Karpas-422 (cell line): Measurements from ENCODE around the gene ENOX1. TPM values are rescaled to one million over a fixed set of nuclear protein-coding genes. Genes with fewer than 3 reads are reported as not detected.

Experiments
- DNase-seq: peaks from one replicate; pipeline ENCODE4 v3.0.0-alpha.2; 2015
- H2AFZ ChIP-seq: fragments of 200-600 bp; sonication (generic); 2 replicates; pipeline ENCODE4 v1.6.1; 2014; ENCODE audit warnings: antibody characterized with exemption, low read length, mixed read lengths
- H3K27ac ChIP-seq: fragments of 200-600 bp; sonication (generic); 2 replicates; pipeline ENCODE4 v1.5.1; 2014; ENCODE audit warnings: mild to moderate bottlenecking, low read length, moderate library complexity
- H3K27me3 ChIP-seq: fragments of 200-600 bp; sonication (generic); 2 replicates; pipeline ENCODE4 v1.6.1; 2014; ENCODE audit warnings: low read length, mixed read lengths
- H3K36me3 ChIP-seq: fragments of 200-600 bp; sonication (generic); 2 replicates; pipeline ENCODE4 v1.6.1; 2014; ENCODE audit warnings: low read length, mixed read lengths; ENCODE audit not compliant: insufficient read depth
- H3K4me1 ChIP-seq: fragments of 200-600 bp; sonication (generic); 2 replicates; pipeline ENCODE4 v1.6.1; 2014; ENCODE audit warnings: mild to moderate bottlenecking, low read length, mixed read lengths
- H3K4me2 ChIP-seq: fragments of 200-600 bp; sonication (generic); 2 replicates; pipeline ENCODE4 v1.6.1; 2014; ENCODE audit warnings: low read length, low read depth, mild to moderate bottlenecking; ENCODE audit not compliant: poor library complexity, severe bottlenecking
- H3K4me3 ChIP-seq: fragments of 200-600 bp; sonication (generic); 2 replicates; pipeline ENCODE4 v1.5.1; 2014; ENCODE audit warnings: mild to moderate bottlenecking, antibody characterized with exemption, low read length, mixed read lengths
- H3K79me2 ChIP-seq: fragments of 200-600 bp; sonication (generic); 2 replicates; pipeline ENCODE4 v1.6.1; 2014; ENCODE audit warnings: mild to moderate bottlenecking, low read length, mixed read lengths
- H3K9ac ChIP-seq: fragments of 200-600 bp; sonication (generic); 2 replicates; pipeline ENCODE4 v1.6.0; 2014; ENCODE audit warnings: low read length
- H3K9me2 ChIP-seq: fragments of 200-600 bp; sonication (generic), shearing (Covaris generic); replicated peaks from 2 replicates; pipeline ENCODE4 v1.6.0; 2014; ENCODE audit warnings: mild to moderate bottlenecking, low read length, moderate library complexity; ENCODE audit not compliant: insufficient read depth
- H3K9me3 ChIP-seq: fragments of 300-700, 200-600 bp; sonication (generic); 2 replicates; pipeline ENCODE4 v1.6.1; 2014; ENCODE audit warnings: low read length, mixed read lengths
- H4K20me1 ChIP-seq: fragments of 200-600 bp; sonication (generic); 2 replicates; pipeline ENCODE4 v1.6.1; 2014; ENCODE audit warnings: mild to moderate bottlenecking, antibody characterized with exemption, low read length, low read depth; ENCODE audit not compliant: insufficient read depth
- total RNA-seq: library from RNA; depleted of rRNA; stranded (reverse); fragments of >200 nt; shearing (Covaris generic); gene quantifications from 2 replicates; pipeline ENCODE4 v1.2.3, GENCODE V29; 2014; ENCODE audit warnings: low replicate concordance

The ENOX1 gene
- total RNA-seq, 1 experiment from 2014 or later = not detected

GRCh38 chr13:43573802-43574514 lies 212.8 kb downstream of the ENOX1 start:
- H3K4me3 ChIP-seq = no peak overlapping the region
- H3K9ac ChIP-seq = no peak overlapping the region
- H3K27ac ChIP-seq = no peak overlapping the region
- H3K9me2 ChIP-seq = no peaks in the 10 kb centered on the region
- no peak overlapping the region for H3K4me2 ChIP-seq
- no peak overlapping the region for H2AFZ ChIP-seq
- no peaks in the 10 kb centered on the region for H3K79me2 ChIP-seq
- H3K9me3 ChIP-seq = no peaks in the 10 kb centered on the region
- DNase-seq = no peak
- H4K20me1 ChIP-seq = no peaks in the 10 kb centered on the region
- H3K4me1 ChIP-seq = no peaks in the 10 kb centered on the region
- H3K36me3 ChIP-seq = no peaks in the 10 kb centered on the region
- H3K27me3 ChIP-seq = no peaks in the 10 kb centered on the region

- H4K20me1 ChIP-seq = no peaks in the 10 kb centered on the region
- no peak for DNase-seq
- no peaks in the 10 kb centered on the region for H3K27me3 ChIP-seq
- H3K4me1 ChIP-seq = no peaks in the 10 kb centered on the region
- no peaks in the 10 kb centered on the region for H3K9me2 ChIP-seq
- H3K9ac ChIP-seq = no peak overlapping the region
- no peak overlapping the region for H2AFZ ChIP-seq
- H3K9me3 ChIP-seq = no peaks in the 10 kb centered on the region
- H3K4me2 ChIP-seq = no peak overlapping the region
- H3K79me2 ChIP-seq = no peaks in the 10 kb centered on the region
- H3K27ac ChIP-seq = no peak overlapping the region
- H3K36me3 ChIP-seq = no peaks in the 10 kb centered on the region
- no peak overlapping the region for H3K4me3 ChIP-seq
Observed at GRCh38 chr13:43573361-43573740, 213.4 kb downstream of the ENOX1 start.

GRCh38 chr13:43572656-43573360 lies 214.0 kb downstream of the ENOX1 start:
- Histone ChIP-seq H3K4me2 (no peak overlapping the region), H3K9me3 (no peaks in the 10 kb centered on the region), H3K9ac (no peak overlapping the region), H3K27ac (no peak overlapping the region), H3K36me3 (no peaks in the 10 kb centered on the region), H3K9me2 (no peaks in the 10 kb centered on the region), H2AFZ (no peak overlapping the region), H3K4me1 (no peaks in the 10 kb centered on the region), H3K79me2 (no peaks in the 10 kb centered on the region), H3K27me3 (no peaks in the 10 kb centered on the region), H4K20me1 (no peaks in the 10 kb centered on the region), H3K4me3 (no peak overlapping the region)
- no peak for DNase-seq

GRCh38 chr13:43569658-43570057 lies 217.1 kb downstream of the ENOX1 start:
- Histone ChIP-seq H3K79me2 (no peaks in the 10 kb centered on the region), H2AFZ (no peak overlapping the region), H3K4me2 (no peak overlapping the region), H4K20me1 (no peaks in the 10 kb centered on the region), H3K9ac (no peak overlapping the region), H3K27me3 (no peaks in the 10 kb centered on the region), H3K9me2 (no peaks in the 10 kb centered on the region), H3K4me3 (no peak overlapping the region), H3K4me1 (no peaks in the 10 kb centered on the region), H3K36me3 (no peaks in the 10 kb centered on the region), H3K9me3 (no peaks in the 10 kb centered on the region), H3K27ac (no peak overlapping the region)
- no peak for DNase-seq

- Histone ChIP-seq H3K27ac (no peak overlapping the region), H3K9me3 (no peaks in the 10 kb centered on the region), H3K4me3 (no peak overlapping the region), H3K36me3 (no peaks in the 10 kb centered on the region), H3K9ac (no peak overlapping the region), H3K79me2 (no peaks in the 10 kb centered on the region), H3K9me2 (no peaks in the 10 kb centered on the region), H4K20me1 (no peaks in the 10 kb centered on the region), H3K4me2 (no peak overlapping the region), H2AFZ (no peak overlapping the region), H3K27me3 (no peaks in the 10 kb centered on the region), H3K4me1 (no peaks in the 10 kb centered on the region)
- DNase-seq = no peak
Observed at GRCh38 chr13:43567608-43568007, 219.2 kb downstream of the ENOX1 start.

- Histone ChIP-seq H3K9me2 (no peaks in the 10 kb centered on the region), H3K27me3 (no peaks in the 10 kb centered on the region), H2AFZ (no peak overlapping the region), H3K36me3 (no peaks in the 10 kb centered on the region), H3K4me3 (no peak overlapping the region), H4K20me1 (no peaks in the 10 kb centered on the region), H3K4me2 (no peak overlapping the region), H3K27ac (no peak overlapping the region), H3K9ac (no peak overlapping the region), H3K79me2 (no peaks in the 10 kb centered on the region), H3K9me3 (no peaks in the 10 kb centered on the region), H3K4me1 (no peaks in the 10 kb centered on the region)
- no peak for DNase-seq
Observed at GRCh38 chr13:43564952-43565351, 221.8 kb downstream of the ENOX1 start.

GRCh38 chr13:43561081-43561480 lies 225.7 kb downstream of the ENOX1 start:
- Histone ChIP-seq H3K4me3 (no peak overlapping the region), H3K36me3 (no peaks in the 10 kb centered on the region), H3K9ac (no peak overlapping the region), H3K4me1 (no peaks in the 10 kb centered on the region), H3K9me2 (no peaks in the 10 kb centered on the region), H3K27ac (no peak overlapping the region), H4K20me1 (no peaks in the 10 kb centered on the region), H2AFZ (no peak overlapping the region), H3K27me3 (no peaks in the 10 kb centered on the region), H3K79me2 (no peaks in the 10 kb centered on the region), H3K9me3 (no peaks in the 10 kb centered on the region), H3K4me2 (no peak overlapping the region)
- no peak for DNase-seq

- no peaks in the 10 kb centered on the region for H3K4me1 ChIP-seq
Observed at GRCh38 chr13:43558939-43559338, 227.8 kb downstream of the ENOX1 start.

More at GRCh38 chr13:43558939-43559338, 227.8 kb downstream of the ENOX1 start:
- H3K4me3 ChIP-seq = no peak overlapping the region
- H3K27ac ChIP-seq = no peak overlapping the region
- H3K9ac ChIP-seq = no peak overlapping the region
- no peaks in the 10 kb centered on the region for H4K20me1 ChIP-seq
- H3K9me3 ChIP-seq = no peaks in the 10 kb centered on the region
- no peak overlapping the region for H2AFZ ChIP-seq
- DNase-seq = no peak
- H3K27me3 ChIP-seq = no peaks in the 10 kb centered on the region
- H3K36me3 ChIP-seq = no peaks in the 10 kb centered on the region
- no peak overlapping the region for H3K4me2 ChIP-seq
- no peaks in the 10 kb centered on the region for H3K9me2 ChIP-seq
- H3K79me2 ChIP-seq = no peaks in the 10 kb centered on the region
